Epithelial cell of esophagus (primary cell): Measurements from ENCODE around the gene NCOA1.

ENCODE experiments used
- DNase-seq: peaks from one replicate; pipeline ENCODE4 v3.0.0; 2010; ENCODE audit warnings: low read depth
- H3K4me3 ChIP-seq: 2 replicates; pipeline ENCODE4 v1.5.1; 2011; ENCODE audit warnings: mild to moderate bottlenecking, low read length, control low read depth
- TF ChIP-seq, protein P1 (sequence below): IDR thresholded peaks from 2 replicates; pipeline ENCODE4 v1.5.1; 2011; ENCODE audit warnings: low read depth, mild to moderate bottlenecking, low read length, control low read depth, inconsistent platforms; ENCODE audit not compliant: insufficient read depth; ENCODE audit errors: missing control alignments

Gene NCOA1

DNA sequence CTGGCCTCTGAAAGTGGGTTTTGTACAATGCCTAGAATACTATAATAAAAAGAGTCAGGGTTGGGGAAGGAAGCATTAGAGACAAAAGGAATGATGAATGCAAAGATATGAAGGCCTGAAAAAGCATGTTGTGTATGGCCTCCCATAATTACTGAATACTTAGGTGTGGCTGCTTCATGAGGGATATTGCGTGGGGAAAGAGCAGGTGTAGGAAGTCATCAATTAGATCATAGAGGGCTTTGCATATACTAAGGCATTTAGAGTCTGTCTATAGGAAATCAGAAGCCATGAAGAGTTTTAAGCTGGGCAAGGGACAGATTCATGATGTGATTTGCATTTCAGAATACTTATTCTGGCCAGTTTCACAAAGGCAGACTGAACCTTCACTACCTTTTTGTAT is 48.2 kb downstream of the NCOA1 start:
- H3K4me3 ChIP-seq = no peak overlapping the region
- TF ChIP-seq, protein P1, sequence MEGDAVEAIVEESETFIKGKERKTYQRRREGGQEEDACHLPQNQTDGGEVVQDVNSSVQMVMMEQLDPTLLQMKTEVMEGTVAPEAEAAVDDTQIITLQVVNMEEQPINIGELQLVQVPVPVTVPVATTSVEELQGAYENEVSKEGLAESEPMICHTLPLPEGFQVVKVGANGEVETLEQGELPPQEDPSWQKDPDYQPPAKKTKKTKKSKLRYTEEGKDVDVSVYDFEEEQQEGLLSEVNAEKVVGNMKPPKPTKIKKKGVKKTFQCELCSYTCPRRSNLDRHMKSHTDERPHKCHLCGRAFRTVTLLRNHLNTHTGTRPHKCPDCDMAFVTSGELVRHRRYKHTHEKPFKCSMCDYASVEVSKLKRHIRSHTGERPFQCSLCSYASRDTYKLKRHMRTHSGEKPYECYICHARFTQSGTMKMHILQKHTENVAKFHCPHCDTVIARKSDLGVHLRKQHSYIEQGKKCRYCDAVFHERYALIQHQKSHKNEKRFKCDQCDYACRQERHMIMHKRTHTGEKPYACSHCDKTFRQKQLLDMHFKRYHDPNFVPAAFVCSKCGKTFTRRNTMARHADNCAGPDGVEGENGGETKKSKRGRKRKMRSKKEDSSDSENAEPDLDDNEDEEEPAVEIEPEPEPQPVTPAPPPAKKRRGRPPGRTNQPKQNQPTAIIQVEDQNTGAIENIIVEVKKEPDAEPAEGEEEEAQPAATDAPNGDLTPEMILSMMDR = no peak
- DNase-seq = no peak

DNA sequence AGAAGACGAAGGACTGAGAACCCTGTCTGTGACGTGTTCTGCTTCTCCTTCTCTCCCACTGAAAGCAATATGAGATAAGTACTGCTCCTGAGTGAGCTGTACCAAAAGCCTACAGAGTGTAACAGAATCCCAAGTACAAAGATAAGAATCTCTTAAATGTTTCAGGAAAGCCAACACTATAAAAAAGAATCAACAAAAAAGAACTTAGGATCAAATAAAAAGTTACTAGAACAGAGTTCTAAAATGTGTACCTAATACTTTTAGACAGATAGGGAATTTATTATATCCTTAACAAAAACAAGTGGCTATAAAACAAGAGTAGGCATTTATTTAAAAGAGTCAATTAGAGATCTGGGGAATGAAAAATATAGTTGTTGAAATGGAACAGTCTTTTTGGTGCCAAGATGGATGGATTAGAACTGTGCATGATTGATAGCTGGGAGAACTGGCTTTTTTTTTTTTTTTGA is 49.0 kb downstream of the NCOA1 start:
- no peak overlapping the region for H3K4me3 ChIP-seq
- TF ChIP-seq, protein P1 = no peak
- no peak for DNase-seq

DNA sequence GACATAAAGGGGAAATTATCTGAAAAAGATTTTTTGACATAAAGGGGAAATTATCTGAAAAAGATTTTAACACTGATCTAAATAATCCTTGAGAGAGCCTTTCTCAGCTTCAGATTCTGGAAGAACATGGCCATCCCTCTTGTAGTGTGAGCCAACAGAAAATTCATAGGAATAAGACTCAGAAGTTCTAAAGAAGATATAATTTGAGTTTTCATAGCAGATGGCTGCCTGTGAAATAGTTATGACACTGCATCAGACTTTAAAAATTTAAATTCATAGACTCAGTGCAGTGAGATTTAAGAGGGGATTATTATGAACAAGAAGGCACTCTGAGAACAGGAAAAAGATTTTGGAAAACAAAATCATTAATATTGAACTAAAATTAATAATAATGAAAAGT is 50.6 kb downstream of the NCOA1 start:
- DNase-seq = no peak
- no peak overlapping the region for H3K4me3 ChIP-seq
- TF ChIP-seq, protein P1 = no peak

DNA sequence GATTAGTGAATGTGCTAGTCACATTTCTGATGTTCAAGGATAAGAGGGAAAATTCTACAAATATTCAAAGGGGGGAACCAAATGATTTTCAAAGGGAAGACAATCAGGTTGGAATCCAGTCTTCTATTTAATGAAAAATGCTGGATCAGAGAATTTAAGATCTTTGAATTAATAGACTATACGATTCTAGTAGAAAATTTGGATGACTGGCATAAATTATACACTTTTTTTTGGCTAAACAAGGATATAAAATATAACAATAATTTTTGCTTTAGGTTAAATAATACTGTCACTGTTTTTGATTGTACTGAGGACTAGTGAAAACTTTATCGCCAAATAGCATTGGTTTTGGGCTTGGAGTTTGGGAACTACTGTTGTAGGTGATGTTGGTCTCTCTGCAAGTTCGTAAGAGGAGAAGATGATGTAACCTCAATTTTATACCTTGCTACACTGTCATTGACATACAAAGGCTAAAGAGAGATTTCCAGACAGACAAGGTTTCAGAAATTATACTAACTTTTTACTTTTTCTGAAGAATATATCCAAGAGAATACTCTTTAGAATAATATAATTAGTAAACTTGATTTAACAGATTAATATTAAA is 51.3 kb downstream of the NCOA1 start:
- DNase-seq = no peak
- TF ChIP-seq, protein P1 = no peak
- H3K4me3 ChIP-seq = no peak overlapping the region

DNA sequence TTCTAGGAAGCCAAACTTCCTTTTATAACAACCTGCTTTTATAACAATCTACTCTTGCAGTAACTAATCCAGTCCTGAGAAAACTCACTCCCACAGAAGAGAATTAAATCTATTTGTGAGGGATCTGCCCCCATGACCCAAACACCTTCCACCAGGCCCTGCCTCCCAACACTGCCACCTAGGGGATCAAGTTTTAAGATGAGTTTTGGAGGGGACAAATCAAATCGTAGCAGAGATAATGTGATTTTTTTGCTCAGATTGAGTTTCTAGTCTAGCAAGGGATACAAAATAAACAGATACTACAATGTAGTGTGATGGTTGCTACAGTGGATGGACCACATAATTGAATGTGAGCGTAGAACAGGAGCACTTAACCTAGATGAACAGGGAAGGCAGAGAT is 52.2 kb downstream of the NCOA1 start:
- TF ChIP-seq, protein P1 = peak; percentile 4
- peak; percentile 10 for DNase-seq
- H3K4me3 ChIP-seq = no peak overlapping the region

DNA sequence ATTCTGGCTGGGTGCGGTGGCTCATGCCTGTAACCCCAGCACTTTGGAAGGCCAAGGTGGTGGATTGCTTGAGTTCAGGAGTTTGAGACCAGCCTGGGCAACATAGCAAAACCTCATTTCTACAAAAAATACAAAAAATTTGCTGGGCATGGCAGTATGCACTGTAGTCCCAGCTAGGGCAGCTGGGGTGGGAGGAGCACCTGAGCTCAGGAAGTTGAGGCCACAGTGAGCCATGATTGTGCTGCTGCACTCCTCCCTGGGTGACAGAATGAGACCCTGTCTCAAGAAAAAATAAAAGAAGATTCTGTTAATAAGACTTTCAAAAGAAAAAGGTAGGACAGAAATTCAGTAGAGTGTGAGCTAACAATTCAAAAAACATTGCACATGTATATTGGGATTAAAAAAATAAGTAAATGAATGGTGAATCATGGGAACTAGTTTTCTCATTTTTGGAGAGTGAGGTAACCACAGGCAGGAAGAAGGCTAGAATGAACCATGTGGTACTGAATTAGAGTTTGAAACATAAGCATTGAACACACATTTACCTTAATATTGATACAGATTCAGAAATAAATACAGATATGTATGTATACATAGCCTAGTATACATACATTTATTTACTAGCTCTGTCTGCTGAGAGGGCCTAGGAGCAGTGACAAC is 53.5 kb downstream of the NCOA1 start:
- TF ChIP-seq, protein P1 = no peak
- H3K4me3 ChIP-seq = no peak overlapping the region
- DNase-seq = no peak

DNA sequence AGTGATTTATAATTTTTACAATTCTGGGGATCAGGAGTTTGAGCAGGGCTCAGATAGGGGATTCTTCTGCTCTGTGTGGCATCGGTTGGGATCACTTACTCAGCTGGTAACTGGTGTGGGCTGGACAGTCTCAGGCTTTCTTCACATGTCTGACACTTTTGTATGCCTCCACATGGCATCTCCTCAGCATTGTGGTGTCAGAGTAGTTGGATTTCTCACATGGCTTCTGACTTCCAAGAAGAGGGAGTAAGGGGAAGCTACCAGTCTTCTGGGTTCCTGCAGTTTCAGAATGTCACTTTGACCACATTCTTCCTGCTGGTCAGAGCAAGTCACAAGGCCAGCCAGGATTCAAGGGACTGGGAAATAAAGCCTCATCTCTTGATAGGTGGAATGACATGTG is 55.6 kb downstream of the NCOA1 start:
- TF ChIP-seq, protein P1 = no peak
- DNase-seq = no peak
- no peak overlapping the region for H3K4me3 ChIP-seq
